ENCODE results near the gene PLA2G2C.

Gene PLA2G2C

DNA sequence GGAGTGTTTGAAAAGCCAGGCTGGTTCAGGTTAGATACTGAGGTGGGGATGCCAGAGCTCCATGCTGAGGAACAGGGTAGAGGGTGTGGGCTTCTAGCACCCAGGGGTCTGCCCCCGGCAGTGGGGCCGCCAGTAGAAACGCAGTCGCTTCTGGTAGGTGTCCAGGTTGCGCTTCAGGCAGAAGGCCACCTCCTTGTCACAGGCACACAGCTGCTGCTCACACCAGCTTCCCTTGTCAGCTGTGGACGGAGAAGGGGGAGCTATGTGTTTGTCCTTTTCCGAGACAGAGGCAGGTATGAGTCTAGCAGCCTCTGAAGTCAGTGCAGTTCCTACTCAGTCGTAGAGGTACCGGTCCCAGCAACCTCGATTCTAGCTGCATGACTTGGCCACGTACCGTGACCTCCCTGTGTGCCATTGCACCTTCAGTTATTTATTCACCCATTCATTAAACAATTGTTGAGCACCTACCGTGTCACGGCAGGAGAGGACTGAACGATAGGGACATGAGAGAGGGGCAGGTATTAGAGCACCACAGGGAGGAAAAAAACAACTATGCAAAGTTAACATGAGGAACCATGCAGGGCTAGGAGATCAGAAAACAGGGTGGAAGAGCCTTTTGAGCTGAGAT, 72.2 kb downstream of the PLA2G2C start:
- TF ChIP-seq, protein P1, sequence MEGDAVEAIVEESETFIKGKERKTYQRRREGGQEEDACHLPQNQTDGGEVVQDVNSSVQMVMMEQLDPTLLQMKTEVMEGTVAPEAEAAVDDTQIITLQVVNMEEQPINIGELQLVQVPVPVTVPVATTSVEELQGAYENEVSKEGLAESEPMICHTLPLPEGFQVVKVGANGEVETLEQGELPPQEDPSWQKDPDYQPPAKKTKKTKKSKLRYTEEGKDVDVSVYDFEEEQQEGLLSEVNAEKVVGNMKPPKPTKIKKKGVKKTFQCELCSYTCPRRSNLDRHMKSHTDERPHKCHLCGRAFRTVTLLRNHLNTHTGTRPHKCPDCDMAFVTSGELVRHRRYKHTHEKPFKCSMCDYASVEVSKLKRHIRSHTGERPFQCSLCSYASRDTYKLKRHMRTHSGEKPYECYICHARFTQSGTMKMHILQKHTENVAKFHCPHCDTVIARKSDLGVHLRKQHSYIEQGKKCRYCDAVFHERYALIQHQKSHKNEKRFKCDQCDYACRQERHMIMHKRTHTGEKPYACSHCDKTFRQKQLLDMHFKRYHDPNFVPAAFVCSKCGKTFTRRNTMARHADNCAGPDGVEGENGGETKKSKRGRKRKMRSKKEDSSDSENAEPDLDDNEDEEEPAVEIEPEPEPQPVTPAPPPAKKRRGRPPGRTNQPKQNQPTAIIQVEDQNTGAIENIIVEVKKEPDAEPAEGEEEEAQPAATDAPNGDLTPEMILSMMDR (IDR thresholded peaks at IDR 0.05; ENCODE audit: borderline replicate concordance, control extremely low read depth, extremely low read depth, insufficient read depth, missing control alignments): no peak
- in situ Hi-C loops (cut with MboI; ENCODE audit: low sequenced_read_pairs, unreplicated experiment): no loop called here
- DNase-seq (ENCODE audit: low spot score): no peak
